ENCODE data around the gene NOPCHAP1. TPM values are rescaled to one million over a fixed set of nuclear protein-coding genes. Genes with fewer than 3 reads are reported as not detected.

The NOPCHAP1 gene
- total and polyA plus RNA-seq, 2 donors (not counting 1 experiment from before 2014, with no cell fraction given), result 3.2 to 21.2 TPM

GRCh38 chr12:105030820-105031807 is 45.0 kb downstream of the NOPCHAP1 start:
- POLR2A ChIA-PET, result interaction anchor here (0.6 kb wide), 3 partner anchors 398 to 735 kb away, joined by 3 to 5 read pairs (median 3); no protein-coding TSS in a partner anchor
- Histone ChIP-seq H3K4me2 (replicated peaks; ENCODE audit: low read depth, low read length, poor library complexity, severe bottlenecking) (peak overlapping the region; percentile 46), H3K9ac (ENCODE audit: low read length) (peak overlapping the region; percentile 17), H3K9me3 (ENCODE audit: control extremely low read depth in 1 of 3, control insufficient read depth in 2 of 3, insufficient read depth in 1 of 3, low read length in 2 of 3) (peaks cover 0 to 2% (median 0%) of the 10 kb centered on the region in 3 donors), H3K36me3 (replicated peaks in 1 of 2; ENCODE audit: control extremely low read depth in 1 of 2, control insufficient read depth in 1 of 2, extremely low read depth in 1 of 2, insufficient read depth in 2 of 2, low read length in 1 of 2) (no peaks in the 10 kb centered on the region), H3K4me1 (ENCODE audit: control insufficient read depth in 2 of 2, insufficient read depth in 2 of 2, low read length in 2 of 2) (peaks cover 8 to 15% of the 10 kb centered on the region in 2 donors), H2AFZ (ENCODE audit: insufficient read depth, low read depth, low read length, poor library complexity, severe bottlenecking) (peak overlapping the region; percentile 20), H3K27ac (ENCODE audit: low read length in 2 of 2) (peak overlapping the region in 1 of 2 donors; percentile 60), H3K4me3 (ENCODE audit: control extremely low read depth in 1 of 5, extremely low read depth in 1 of 5, insufficient read depth in 1 of 5, low read depth in 2 of 5, low read length in 4 of 5) (no peak overlapping the region), H3K27me3 (replicated peaks in 1 of 4; ENCODE audit: control extremely low read depth in 1 of 4, control insufficient read depth in 3 of 4, insufficient read depth in 4 of 4, low read length in 3 of 4) (no peaks in the 10 kb centered on the region), H4K20me1 (ENCODE audit: control insufficient read depth, insufficient read depth, low read length, poor library complexity, severe bottlenecking) (no peaks in the 10 kb centered on the region), H3K79me2 (ENCODE audit: control insufficient read depth, insufficient read depth, low read length) (no peaks in the 10 kb centered on the region)
- CTCF ChIA-PET, result interaction anchor here (1.4 kb wide), 1 partner anchor 649 kb away, joined by 3 read pairs; no protein-coding TSS in a partner anchor
- intact Hi-C loops (cut with micrococcal nuclease), result no loop called here
- DNase-seq, result peak; percentile 28
- peaks cover 14% of the 10 kb centered on the region for H3K4me1 Mint-ChIP-seq
- WGBS (ENCODE audit: insufficient coverage), result 98% methylated on average over 5 of the region's 9 CpGs
- TF ChIP-seq CTCF (IDR thresholded peaks at IDR 0.05), result no peak
- no peak for TF ChIP-seq EZH2 (IDR thresholded peaks at IDR 0.05; ENCODE audit: borderline replicate concordance, insufficient read depth, low read depth, low read length, poor library complexity, severe bottlenecking)
- H3K27ac Mint-ChIP-seq, result peak overlapping the region; percentile 70
- no peaks in the 10 kb centered on the region for H3K27me3 Mint-ChIP-seq
- peak; percentile 31 for ATAC-seq (ENCODE audit: low read depth)
- H3K4me3 Mint-ChIP-seq, result peak overlapping the region; percentile 46
- H3K9me3 Mint-ChIP-seq (ENCODE audit: insufficient read depth), result no peaks in the 10 kb centered on the region

Measured in B cell (primary cell).